Measurements from ENCODE around the gene POLR2L.

DNA sequence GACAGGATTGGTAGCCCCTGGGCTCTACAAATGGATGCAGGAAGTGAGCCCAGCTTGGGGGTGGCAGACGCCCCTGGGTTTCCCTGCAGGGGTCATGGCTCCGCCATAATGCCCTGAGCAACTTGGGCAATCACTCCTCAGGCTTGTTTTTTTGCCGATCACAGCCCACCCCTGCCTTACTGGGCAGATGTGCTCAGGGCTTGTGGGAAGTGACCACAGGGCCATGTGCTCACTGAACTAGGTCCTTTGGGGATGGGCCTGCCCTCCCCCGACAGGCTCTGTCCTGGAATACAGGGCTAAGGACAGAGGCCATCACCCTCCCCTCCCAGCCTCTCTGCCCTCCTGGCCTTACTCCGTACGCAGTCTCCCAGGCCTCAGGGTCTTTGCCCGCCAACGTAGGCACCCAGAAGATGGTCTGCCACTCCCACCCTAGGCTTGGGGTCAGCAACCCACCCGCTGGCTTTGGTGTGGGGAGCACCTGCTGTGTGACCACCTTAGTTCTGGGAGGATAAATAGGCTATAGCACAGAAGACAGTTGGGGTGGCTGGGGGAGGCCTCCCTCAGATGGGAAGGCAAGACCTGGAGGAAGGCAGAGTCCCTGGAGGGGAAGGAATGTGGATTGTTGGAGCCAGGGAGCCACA, 28.8 kb downstream of the POLR2L start:
- TF ChIP-seq, protein P1, sequence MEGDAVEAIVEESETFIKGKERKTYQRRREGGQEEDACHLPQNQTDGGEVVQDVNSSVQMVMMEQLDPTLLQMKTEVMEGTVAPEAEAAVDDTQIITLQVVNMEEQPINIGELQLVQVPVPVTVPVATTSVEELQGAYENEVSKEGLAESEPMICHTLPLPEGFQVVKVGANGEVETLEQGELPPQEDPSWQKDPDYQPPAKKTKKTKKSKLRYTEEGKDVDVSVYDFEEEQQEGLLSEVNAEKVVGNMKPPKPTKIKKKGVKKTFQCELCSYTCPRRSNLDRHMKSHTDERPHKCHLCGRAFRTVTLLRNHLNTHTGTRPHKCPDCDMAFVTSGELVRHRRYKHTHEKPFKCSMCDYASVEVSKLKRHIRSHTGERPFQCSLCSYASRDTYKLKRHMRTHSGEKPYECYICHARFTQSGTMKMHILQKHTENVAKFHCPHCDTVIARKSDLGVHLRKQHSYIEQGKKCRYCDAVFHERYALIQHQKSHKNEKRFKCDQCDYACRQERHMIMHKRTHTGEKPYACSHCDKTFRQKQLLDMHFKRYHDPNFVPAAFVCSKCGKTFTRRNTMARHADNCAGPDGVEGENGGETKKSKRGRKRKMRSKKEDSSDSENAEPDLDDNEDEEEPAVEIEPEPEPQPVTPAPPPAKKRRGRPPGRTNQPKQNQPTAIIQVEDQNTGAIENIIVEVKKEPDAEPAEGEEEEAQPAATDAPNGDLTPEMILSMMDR (IDR thresholded peaks at IDR 0.05), result no peak
- TF ChIP-seq POLR2A (IDR thresholded peaks at IDR 0.05), result no peak

Measured in uterus (tissue), 2 donors.